IMR-90 (cell line): ENCODE results near the gene VIT. TPM values are rescaled to one million over a fixed set of nuclear protein-coding genes. Genes with fewer than 3 reads are reported as not detected.

Experiments used
- ATAC-seq: fragments of 200-7000 bp; cut with Tn5 transposase; 2 replicates; pipeline ENCODE4 v1.9.1; 2020; ENCODE audit warnings: low read depth, mild to moderate bottlenecking, moderate library complexity
- BruUV-seq: library from RNA; stranded (reverse); fragments of 400-500 nt; replicated peaks from 2 replicates; lab custom pipeline; 2021; lab: Mats Ljungman, UMichigan
- CTCF ChIA-PET: fragments of 300-600 bp; formaldehyde crosslinking; extraction: SDS; loops from one replicate; lab custom pipeline; 2021; ENCODE audit warnings: antibody characterized with exemption; lab: Yijun Ruan, JAX
- POLR2A ChIA-PET: fragments of 300-600 bp; sonication (Branson Sonifier 250); formaldehyde crosslinking; loops from one replicate; lab custom pipeline; 2022; ENCODE audit warnings: antibody characterized with exemption; ENCODE audit not compliant: unreplicated experiment; lab: Charles Lee
- DNase-seq: peaks from one replicate; pipeline ENCODE4 v3.0.0; 2013
- H2AFZ ChIP-seq: replicated peaks from 2 replicates; pipeline ENCODE3; 2013; ENCODE audit warnings: low read length, mild to moderate bottlenecking; ENCODE audit not compliant: poor library complexity
- H2AK5ac ChIP-seq: 2 replicates; pipeline ENCODE4 v1.6.1; 2013; ENCODE audit warnings: low read depth, low read length, inconsistent platforms
- H2AK9ac ChIP-seq: replicated peaks from 2 replicates; pipeline ENCODE3; 2013; ENCODE audit warnings: mild to moderate bottlenecking, low read depth, low read length, moderate library complexity; ENCODE audit not compliant: poor library complexity
- H2BK120ac ChIP-seq: 2 replicates; pipeline ENCODE4 v1.6.1; 2013; ENCODE audit warnings: low read depth, low read length, inconsistent platforms
- H2BK15ac ChIP-seq: 3 replicates; pipeline ENCODE4 v1.6.1; 2013; ENCODE audit warnings: low read depth, low read length, inconsistent platforms
- H2BK20ac ChIP-seq: 2 replicates; pipeline ENCODE4 v1.6.1; 2013; ENCODE audit warnings: low read depth, mild to moderate bottlenecking, inconsistent platforms, low read length, moderate library complexity
- H2BK5ac ChIP-seq: 2 replicates; pipeline ENCODE4 v1.6.1; 2013; ENCODE audit warnings: mild to moderate bottlenecking, low read depth, low read length, inconsistent platforms; ENCODE audit not compliant: poor library complexity, severe bottlenecking
- H3K14ac ChIP-seq: replicated peaks from 2 replicates; pipeline ENCODE4 v1.6.1; 2013; ENCODE audit warnings: low read depth, low read length, inconsistent platforms
- H3K18ac ChIP-seq: 2 replicates; pipeline ENCODE4 v1.6.1; 2013; ENCODE audit warnings: low read depth, low read length, control low read depth
- H3K23ac ChIP-seq: 2 replicates; pipeline ENCODE4 v1.6.1; 2013; ENCODE audit warnings: low read depth, low read length, inconsistent platforms
- H3K27ac ChIP-seq: 2 replicates; pipeline ENCODE4 v1.5.1; 2013; ENCODE audit warnings: mild to moderate bottlenecking, control low read depth, low read length; ENCODE audit not compliant: insufficient read depth
- H3K27me3 ChIP-seq: 2 replicates; pipeline ENCODE4 v1.6.1; 2013; ENCODE audit warnings: low read length; ENCODE audit not compliant: control insufficient read depth, insufficient read depth
- H3K36me3 ChIP-seq: 2 replicates; pipeline ENCODE4 v1.6.1; 2013; ENCODE audit warnings: low read length, mixed read lengths; ENCODE audit not compliant: control insufficient read depth, insufficient read depth
- H3K4ac ChIP-seq: 2 replicates; pipeline ENCODE4 v1.6.1; 2013; ENCODE audit warnings: low read depth, low read length, inconsistent platforms
- H3K4me1 ChIP-seq: 2 replicates; pipeline ENCODE4 v1.6.1; 2013; ENCODE audit warnings: low read length, mixed read lengths; ENCODE audit not compliant: control insufficient read depth, insufficient read depth
- H3K4me2 ChIP-seq: 2 replicates; pipeline ENCODE4 v1.6.1; 2013; ENCODE audit warnings: low read depth, mild to moderate bottlenecking, control low read depth, low read length, moderate library complexity
- H3K4me3 ChIP-seq: 2 replicates; pipeline ENCODE4 v1.5.1; 2013; ENCODE audit warnings: low read depth, mild to moderate bottlenecking, control low read depth, low read length, moderate library complexity; ENCODE audit not compliant: insufficient read depth
- H3K56ac ChIP-seq: 2 replicates; pipeline ENCODE4 v1.6.1; 2013; ENCODE audit warnings: low read length, inconsistent platforms; ENCODE audit not compliant: insufficient read depth; ENCODE audit errors: extremely low read depth
- H3K79me1 ChIP-seq, 2 experiments: 2 replicates each; pipeline ENCODE4 v1.6.1; 2013; ENCODE audit warnings: low read length in 2 of 2, inconsistent platforms in 1 of 2, low read depth in 1 of 2
- H3K9ac ChIP-seq: 2 replicates; pipeline ENCODE4 v1.6.1; 2013; ENCODE audit warnings: low read depth, low read length, control low read depth
- H3K9me1 ChIP-seq: 2 replicates; pipeline ENCODE4 v1.6.1; 2013; ENCODE audit warnings: low read length, inconsistent platforms; ENCODE audit not compliant: insufficient read depth
- H3K9me3 ChIP-seq: 2 replicates; pipeline ENCODE4 v1.6.1; 2013; ENCODE audit warnings: low read length; ENCODE audit not compliant: control insufficient read depth, insufficient read depth
- H4K20me1 ChIP-seq: 2 replicates; pipeline ENCODE4 v1.6.1; 2013; ENCODE audit warnings: low read length, inconsistent platforms; ENCODE audit not compliant: insufficient read depth
- H4K5ac ChIP-seq: 2 replicates; pipeline ENCODE4 v1.6.1; 2013; ENCODE audit warnings: mild to moderate bottlenecking, low read depth, low read length, control low read depth
- H4K8ac ChIP-seq, 2 experiments: 2 replicates each; pipeline ENCODE4 v1.6.1; 2013; ENCODE audit warnings: low read depth in 2 of 2, low read length in 2 of 2, control low read depth in 1 of 2, inconsistent platforms in 1 of 2
- H4K91ac ChIP-seq: 2 replicates; pipeline ENCODE4 v1.6.1; 2013; ENCODE audit warnings: low read depth, low read length, inconsistent platforms; ENCODE audit not compliant: insufficient read depth
- BHLHE40 ChIP-seq: fragments of 150-350 bp; IDR thresholded peaks from 2 replicates; pipeline ENCODE4 v1.6.1; 2016; ENCODE audit warnings: mild to moderate bottlenecking, low read depth, low read length
- FOS ChIP-seq: fragments of 150-350 bp; IDR thresholded peaks from 2 replicates; pipeline ENCODE4 v1.6.1; 2016; ENCODE audit warnings: low read depth, low read length
- MAZ ChIP-seq: IDR thresholded peaks from 2 replicates; pipeline ENCODE4 v1.6.1; 2012; ENCODE audit warnings: low read depth, mild to moderate bottlenecking, low read length, improper control_type of control experiment, moderate library complexity, borderline replicate concordance
- NFE2L2 ChIP-seq: fragments of 150-350 bp; IDR thresholded peaks from 2 replicates; pipeline ENCODE4 v1.6.1; 2016; ENCODE audit warnings: low read depth, mild to moderate bottlenecking, low read length
- RAD21 ChIP-seq: IDR thresholded peaks from 2 replicates; pipeline ENCODE4 v1.6.1; 2012; ENCODE audit warnings: low read length, improper control_type of control experiment
- RFX5 ChIP-seq: IDR thresholded peaks from 2 replicates; pipeline ENCODE4 v1.8.0; 2012; ENCODE audit warnings: low read depth, mild to moderate bottlenecking, low read length, moderate library complexity
- WGBS, 2 experiments: methylation state at CpG; one replicate each; pipeline versions ENCODE4 v1.1.5 to v1.1.7; 2013; ENCODE audit warnings: missing lambda C conversion rate in 2 of 2; ENCODE audit not compliant: insufficient read length in 1 of 2; ENCODE audit errors: extremely low coverage in 2 of 2; 5-methylcytosine and 5-hydroxymethylcytosine counted together
- dilution Hi-C: fragments of 300-500 bp; cut with HindIII; formaldehyde crosslinking; loops from one replicate; pipeline ENCODE4 v1.14.3; 2018; ENCODE audit warnings: low sequenced_read_pairs; ENCODE audit not compliant: unreplicated experiment
- in situ Hi-C: fragments of 300-500 bp; cut with MboI; formaldehyde crosslinking; loops from 3 replicates; pipeline ENCODE4 v1.14.3; 2019; ENCODE audit warnings: low sequenced_read_pairs, inconsistent platforms, mixed read lengths
- intact Hi-C: fragments of 100-400 bp; cut with micrococcal nuclease; formaldehyde crosslinking; loops from 2 replicates; pipeline ENCODE4 v1.10.0; 2022
- polyA plus RNA-seq, 3 experiments: library from polyadenylated mRNA; depleted of rRNA; stranded (reverse); fragments of >200 nt; gene quantifications; 2 replicates each; pipeline ENCODE4 v1.2.3, GENCODE V29; 2012; ENCODE audit warnings: low replicate concordance in 1 of 3
- total RNA-seq: library from RNA; depleted of rRNA; stranded (reverse); fragments of >200 nt; gene quantifications from 2 replicates; pipeline ENCODE4 v1.2.3, GENCODE V29; 2012
- TF ChIP-seq, protein P1 (sequence below): conservative IDR thresholded peaks from 2 replicates; pipeline ENCODE4 v1.5.1; 2012; ENCODE audit warnings: mild to moderate bottlenecking, low read depth, low read length, improper control_type of control experiment
- TF ChIP-seq, protein P2 (sequence below): fragments of 150-350 bp; IDR thresholded peaks from 2 replicates; pipeline ENCODE4 v1.6.1; 2016; ENCODE audit warnings: low read depth, mild to moderate bottlenecking, low read length, moderate library complexity, borderline replicate concordance

The VIT gene
- total and polyA plus RNA-seq, 2 of the 4 experiments (the other 2 are of a cell fraction) = under 0.01 TPM; not detected in 1

DNA sequence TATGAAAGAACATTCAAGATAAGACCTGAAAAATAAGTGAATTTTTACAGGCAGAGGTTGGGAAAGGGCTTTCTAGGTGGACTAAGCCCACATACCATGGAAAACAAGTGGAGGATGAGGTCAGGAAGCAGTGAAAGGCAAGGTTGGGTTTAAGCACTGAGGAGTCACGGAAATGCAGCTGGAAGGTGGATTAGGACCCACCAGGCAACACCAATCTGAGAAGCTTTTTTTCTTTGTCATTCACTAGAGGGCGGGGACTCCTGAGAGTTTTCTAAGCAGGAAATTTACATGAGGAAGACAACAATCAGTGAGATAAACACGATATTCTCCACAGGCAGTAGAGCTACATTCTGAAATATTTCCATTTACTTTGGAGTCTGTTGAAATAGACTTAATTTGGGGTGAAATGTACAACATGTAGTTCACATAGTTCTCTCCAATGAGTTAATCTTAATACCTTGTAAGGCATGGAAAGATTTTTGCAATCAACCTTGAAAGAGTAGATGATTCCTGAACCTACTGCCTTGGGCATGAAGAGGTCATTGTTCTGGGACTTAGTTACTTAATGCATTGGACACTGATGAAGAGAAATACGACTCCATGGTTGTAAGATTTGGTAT, 40.7 kb downstream of the VIT start:
- H3K4ac ChIP-seq = no peak overlapping the region
- DNase-seq (no peak), ATAC-seq (no peak)
- no peak overlapping the region for H4K8ac ChIP-seq
- H3K18ac ChIP-seq = no peak overlapping the region
- BruUV-seq = no TSS peak
- no peak overlapping the region for H3K4me2 ChIP-seq
- H3K27ac ChIP-seq = no peak overlapping the region
- no peak overlapping the region for H2AK5ac ChIP-seq
- no peak overlapping the region for H2AK9ac ChIP-seq
- ChIA-PET CTCF (no interaction called here), POLR2A (no interaction called here)
- no peak overlapping the region for H3K9ac ChIP-seq
- H3K79me1 ChIP-seq = no peaks in the 10 kb centered on the region
- no peak overlapping the region for H2AFZ ChIP-seq
- H3K14ac ChIP-seq = no peak overlapping the region
- H3K23ac ChIP-seq = no peak overlapping the region
- H4K20me1 ChIP-seq = no peaks in the 10 kb centered on the region
- in situ Hi-C loops (no loop called here), dilution Hi-C loops (no loop called here), intact Hi-C loops (no loop called here)
- no peaks in the 10 kb centered on the region for H3K4me1 ChIP-seq
- H2BK20ac ChIP-seq = no peak overlapping the region
- no peak overlapping the region for H3K56ac ChIP-seq
- H2BK15ac ChIP-seq = no peak overlapping the region
- H3K27me3 ChIP-seq = peaks cover 34% of the 10 kb centered on the region
- H3K9me3 ChIP-seq = 0 out of 2 replicates have a peak, but pooled peaks cover 2% of the 10 kb centered on the region
- H3K36me3 ChIP-seq = no peaks in the 10 kb centered on the region
- H3K9me1 ChIP-seq = no peaks in the 10 kb centered on the region
- H2BK5ac ChIP-seq = no peak overlapping the region
- no peak overlapping the region for H3K4me3 ChIP-seq
- TF ChIP-seq BHLHE40 (no peak), RFX5 (no peak), RAD21 (no peak), FOS (no peak), NFE2L2 (no peak), MAZ (no peak)
- TF ChIP-seq, protein P1, sequence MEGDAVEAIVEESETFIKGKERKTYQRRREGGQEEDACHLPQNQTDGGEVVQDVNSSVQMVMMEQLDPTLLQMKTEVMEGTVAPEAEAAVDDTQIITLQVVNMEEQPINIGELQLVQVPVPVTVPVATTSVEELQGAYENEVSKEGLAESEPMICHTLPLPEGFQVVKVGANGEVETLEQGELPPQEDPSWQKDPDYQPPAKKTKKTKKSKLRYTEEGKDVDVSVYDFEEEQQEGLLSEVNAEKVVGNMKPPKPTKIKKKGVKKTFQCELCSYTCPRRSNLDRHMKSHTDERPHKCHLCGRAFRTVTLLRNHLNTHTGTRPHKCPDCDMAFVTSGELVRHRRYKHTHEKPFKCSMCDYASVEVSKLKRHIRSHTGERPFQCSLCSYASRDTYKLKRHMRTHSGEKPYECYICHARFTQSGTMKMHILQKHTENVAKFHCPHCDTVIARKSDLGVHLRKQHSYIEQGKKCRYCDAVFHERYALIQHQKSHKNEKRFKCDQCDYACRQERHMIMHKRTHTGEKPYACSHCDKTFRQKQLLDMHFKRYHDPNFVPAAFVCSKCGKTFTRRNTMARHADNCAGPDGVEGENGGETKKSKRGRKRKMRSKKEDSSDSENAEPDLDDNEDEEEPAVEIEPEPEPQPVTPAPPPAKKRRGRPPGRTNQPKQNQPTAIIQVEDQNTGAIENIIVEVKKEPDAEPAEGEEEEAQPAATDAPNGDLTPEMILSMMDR = no peak
- TF ChIP-seq, protein P2, sequence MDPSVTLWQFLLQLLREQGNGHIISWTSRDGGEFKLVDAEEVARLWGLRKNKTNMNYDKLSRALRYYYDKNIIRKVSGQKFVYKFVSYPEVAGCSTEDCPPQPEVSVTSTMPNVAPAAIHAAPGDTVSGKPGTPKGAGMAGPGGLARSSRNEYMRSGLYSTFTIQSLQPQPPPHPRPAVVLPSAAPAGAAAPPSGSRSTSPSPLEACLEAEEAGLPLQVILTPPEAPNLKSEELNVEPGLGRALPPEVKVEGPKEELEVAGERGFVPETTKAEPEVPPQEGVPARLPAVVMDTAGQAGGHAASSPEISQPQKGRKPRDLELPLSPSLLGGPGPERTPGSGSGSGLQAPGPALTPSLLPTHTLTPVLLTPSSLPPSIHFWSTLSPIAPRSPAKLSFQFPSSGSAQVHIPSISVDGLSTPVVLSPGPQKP = no peak
- 25% methylated on average over 2 of the region's 4 CpGs; no CpG with 5 or more reads in 1 of the 2 experiments for WGBS, 2 experiments
- H4K91ac ChIP-seq = no peak overlapping the region
- no peak overlapping the region for H4K5ac ChIP-seq
- no peak overlapping the region for H2BK120ac ChIP-seq
